HepG2 (cell line): ENCODE results near the gene NAPSA. TPM values are rescaled to one million over a fixed set of nuclear protein-coding genes. Genes with fewer than 3 reads are reported as not detected.

Source experiments
- HES4 ChIP-seq: sonication (generic); formaldehyde crosslinking; IDR thresholded peaks from 2 replicates; pipeline ENCODE4 v1.9.0; 2021; ENCODE audit warnings: mild to moderate bottlenecking, missing genetic modification reagents, borderline replicate concordance
- JUNB ChIP-seq: sonication (generic); formaldehyde crosslinking; IDR thresholded peaks from 2 replicates; pipeline ENCODE4 v1.8.0; 2022; ENCODE audit warnings: missing genetic modification reagents, mild to moderate bottlenecking, borderline replicate concordance
- KLF15 ChIP-seq: sonication (generic); formaldehyde crosslinking; IDR thresholded peaks from 2 replicates; pipeline ENCODE4 v1.8.1; 2023; ENCODE audit warnings: borderline replicate concordance, mild to moderate bottlenecking, inconsistent platforms, missing genetic modification reagents, mixed read lengths
- MZF1 ChIP-seq: sonication (generic); formaldehyde crosslinking; IDR thresholded peaks from 2 replicates; pipeline ENCODE4 v1.8.1; 2023; ENCODE audit warnings: mild to moderate bottlenecking, missing genetic modification reagents, borderline replicate concordance
- PHB2 ChIP-seq: fragments of 450-650 bp; IDR thresholded peaks from 2 replicates; pipeline ENCODE4 v1.6.1; 2018; ENCODE audit not compliant: partially characterized antibody
- SOX6 ChIP-seq, 2 experiments: fragments of 450-650 bp in 1 of 2; sonication (generic) in 1 of 2; formaldehyde crosslinking in 1 of 2; IDR thresholded peaks; 2 replicates each; pipeline versions ENCODE4 v1.4.0 to v1.6.1; 2017 to 2020; ENCODE audit warnings: antibody characterized with exemption in 1 of 2, mild to moderate bottlenecking in 1 of 2, missing genetic modification reagents in 1 of 2
- ZBTB34 ChIP-seq: sonication (generic); formaldehyde crosslinking; IDR thresholded peaks from 2 replicates; pipeline ENCODE4 v1.8.0; 2022; ENCODE audit warnings: mild to moderate bottlenecking, missing genetic modification reagents
- ZNF609 ChIP-seq: sonication (generic); formaldehyde crosslinking; IDR thresholded peaks from 2 replicates; pipeline ENCODE4 v1.4.0; 2020; ENCODE audit warnings: mild to moderate bottlenecking, missing genetic modification reagents, borderline replicate concordance
- ZNF646 ChIP-seq: sonication (generic); formaldehyde crosslinking; IDR thresholded peaks from 2 replicates; pipeline ENCODE4 v1.9.0; 2021; ENCODE audit warnings: mild to moderate bottlenecking, missing genetic modification reagents
- polyA plus RNA-seq, 8 experiments: library from polyadenylated mRNA; depleted of rRNA in 3 of 8; stranded (reverse) in 7 of 8; unstranded in 1 of 8; fragments of >200 nt; fragmentation: Illumina TruSeq in 4 of 8; extraction: Trizol in 4 of 8; gene quantifications; 2 replicates each; pipeline versions ENCODE4 v1.2.1 to v1.2.3, GENCODE V29; 2011 to 2016; ENCODE audit warnings: low read depth in 4 of 8, missing spikeins in 1 of 8, mixed read lengths in 1 of 8; ENCODE audit not compliant: insufficient read depth in 1 of 8
- total RNA-seq, 5 experiments: library from RNA; depleted of rRNA; stranded (reverse); fragments of >200 nt; fragmentation: Illumina TruSeq; extraction: Trizol; gene quantifications; 2 replicates each; pipeline ENCODE4 v1.2.3, GENCODE V29; 2016; ENCODE audit warnings: low read depth in 1 of 5
- TF ChIP-seq, protein P1 (sequence below): sonication (generic); formaldehyde crosslinking; IDR thresholded peaks from 2 replicates; pipeline ENCODE4 v1.4.0; 2020; ENCODE audit warnings: missing genetic modification reagents, borderline replicate concordance

NAPSA gene
- total and polyA plus RNA-seq, 2 of the 13 experiments (the other 11 are each of a cell fraction or from before 2014, with no cell fraction given), result not detected

- TF ChIP-seq, protein P1, sequence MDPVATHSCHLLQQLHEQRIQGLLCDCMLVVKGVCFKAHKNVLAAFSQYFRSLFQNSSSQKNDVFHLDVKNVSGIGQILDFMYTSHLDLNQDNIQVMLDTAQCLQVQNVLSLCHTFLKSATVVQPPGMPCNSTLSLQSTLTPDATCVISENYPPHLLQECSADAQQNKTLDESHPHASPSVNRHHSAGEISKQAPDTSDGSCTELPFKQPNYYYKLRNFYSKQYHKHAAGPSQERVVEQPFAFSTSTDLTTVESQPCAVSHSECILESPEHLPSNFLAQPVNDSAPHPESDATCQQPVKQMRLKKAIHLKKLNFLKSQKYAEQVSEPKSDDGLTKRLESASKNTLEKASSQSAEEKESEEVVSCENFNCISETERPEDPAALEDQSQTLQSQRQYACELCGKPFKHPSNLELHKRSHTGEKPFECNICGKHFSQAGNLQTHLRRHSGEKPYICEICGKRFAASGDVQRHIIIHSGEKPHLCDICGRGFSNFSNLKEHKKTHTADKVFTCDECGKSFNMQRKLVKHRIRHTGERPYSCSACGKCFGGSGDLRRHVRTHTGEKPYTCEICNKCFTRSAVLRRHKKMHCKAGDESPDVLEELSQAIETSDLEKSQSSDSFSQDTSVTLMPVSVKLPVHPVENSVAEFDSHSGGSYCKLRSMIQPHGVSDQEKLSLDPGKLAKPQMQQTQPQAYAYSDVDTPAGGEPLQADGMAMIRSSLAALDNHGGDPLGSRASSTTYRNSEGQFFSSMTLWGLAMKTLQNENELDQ (CRISPR knock-in tag), result no peak; the same call in 1 of the 2 replicates
- TF ChIP-seq JUNB (CRISPR knock-in tag) (no peak), ZBTB34 (CRISPR knock-in tag) (0 out of 2 replicates have a peak, but pooled peaks have one; percentile 39), ZNF646 (no peak), MZF1 (CRISPR knock-in tag) (no peak), HES4 (CRISPR knock-in tag) (peak; percentile 99), PHB2 (no peak), SOX6 (IDR thresholded peaks at IDR 0.05) (no peak), SOX6 (CRISPR knock-in tag; IDR thresholded peaks at IDR 0.05) (no peak), ZNF609 (no peak), KLF15 (0 out of 2 replicates have a peak, but pooled peaks have one; percentile 51)
Observed at GRCh38 chr19:50325310-50326100, 39.9 kb downstream of the NAPSA start (continued).
